ENCODE data around the gene SLC22A14.

GRCh38 chr3:38332201-38332600, 50.1 kb downstream of the SLC22A14 start:
- no peak for TF ChIP-seq POLR2A (IDR thresholded peaks at IDR 0.05)
- TF ChIP-seq, protein P1, sequence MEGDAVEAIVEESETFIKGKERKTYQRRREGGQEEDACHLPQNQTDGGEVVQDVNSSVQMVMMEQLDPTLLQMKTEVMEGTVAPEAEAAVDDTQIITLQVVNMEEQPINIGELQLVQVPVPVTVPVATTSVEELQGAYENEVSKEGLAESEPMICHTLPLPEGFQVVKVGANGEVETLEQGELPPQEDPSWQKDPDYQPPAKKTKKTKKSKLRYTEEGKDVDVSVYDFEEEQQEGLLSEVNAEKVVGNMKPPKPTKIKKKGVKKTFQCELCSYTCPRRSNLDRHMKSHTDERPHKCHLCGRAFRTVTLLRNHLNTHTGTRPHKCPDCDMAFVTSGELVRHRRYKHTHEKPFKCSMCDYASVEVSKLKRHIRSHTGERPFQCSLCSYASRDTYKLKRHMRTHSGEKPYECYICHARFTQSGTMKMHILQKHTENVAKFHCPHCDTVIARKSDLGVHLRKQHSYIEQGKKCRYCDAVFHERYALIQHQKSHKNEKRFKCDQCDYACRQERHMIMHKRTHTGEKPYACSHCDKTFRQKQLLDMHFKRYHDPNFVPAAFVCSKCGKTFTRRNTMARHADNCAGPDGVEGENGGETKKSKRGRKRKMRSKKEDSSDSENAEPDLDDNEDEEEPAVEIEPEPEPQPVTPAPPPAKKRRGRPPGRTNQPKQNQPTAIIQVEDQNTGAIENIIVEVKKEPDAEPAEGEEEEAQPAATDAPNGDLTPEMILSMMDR (IDR thresholded peaks at IDR 0.05): no peak

Data from Peyer's patch (tissue), 4 donors.